Uterus (tissue), 2 donors: ENCODE results near the gene TIGD3.
A peak's percentile ranks its signal among the peaks of the same experiment; 100 is the strongest.

ENCODE experiments used
- CTCF ChIP-seq, 4 experiments: fragments of 200-600 bp in 2 of 4; fragments of 450-650 bp in 2 of 4; sonication (generic) in 2 of 4; IDR thresholded peaks; one replicate each; pipeline ENCODE4 v1.5.1; 2016 to 2019; ENCODE audit warnings: antibody characterized with exemption in 4 of 4, mild to moderate bottlenecking in 2 of 4, moderate library complexity in 1 of 4
- POLR2A ChIP-seq, 2 donors: fragments of 450-650 bp; IDR thresholded peaks; one replicate each; pipeline ENCODE4 v1.6.1; 2016; ENCODE audit warnings: antibody characterized with exemption in 2 of 2, mild to moderate bottlenecking in 1 of 2, moderate library complexity in 1 of 2

DNA sequence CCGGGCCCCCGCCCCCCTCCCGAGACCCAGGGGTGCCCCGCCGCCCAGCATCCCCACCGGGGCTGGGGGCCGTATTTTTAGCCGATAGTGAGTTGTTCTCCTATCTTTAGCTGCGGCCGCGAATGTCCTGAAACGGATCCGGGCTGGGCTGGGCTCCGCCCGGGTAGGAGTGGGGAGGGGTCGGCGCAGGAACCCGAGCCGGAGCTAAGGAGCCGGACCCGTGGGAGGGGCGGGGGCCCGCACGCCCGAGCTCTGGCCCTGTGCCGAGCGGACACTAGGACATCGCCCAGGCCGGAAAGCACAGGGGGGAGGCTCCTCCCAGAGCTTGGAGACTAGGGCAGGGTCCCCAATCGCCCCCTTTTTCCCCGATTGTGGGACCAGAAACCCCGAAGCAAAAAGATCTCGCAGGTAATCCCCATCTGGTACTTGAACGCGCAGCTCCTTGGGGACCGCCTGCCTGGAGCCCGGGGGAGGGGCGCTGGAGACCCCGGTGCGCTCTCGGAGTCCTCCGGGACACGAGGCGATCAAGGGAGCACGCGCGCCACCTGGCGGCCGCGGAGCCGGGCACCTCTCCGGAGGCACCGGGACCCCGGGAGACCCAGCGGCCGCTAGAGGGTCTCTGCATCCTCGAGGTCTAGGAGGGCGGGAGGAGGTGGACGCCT is 39.2 kb upstream of the TIGD3 start:
- TF ChIP-seq POLR2A (IDR thresholded peaks at IDR 0.05) = peak in 1 of 2 donors; percentile 29
- peak; percentile 93 to 98 (median 96) for TF ChIP-seq CTCF (IDR thresholded peaks at IDR 0.05)
